ENCODE measurements around the gene GALNT17. TPM values are rescaled to one million over a fixed set of nuclear protein-coding genes. Genes with fewer than 3 reads are reported as not detected.

The GALNT17 gene
- polyA plus RNA-seq, 2 of the 4 experiments (the other 2 are of a cell fraction), result not detected

DNA sequence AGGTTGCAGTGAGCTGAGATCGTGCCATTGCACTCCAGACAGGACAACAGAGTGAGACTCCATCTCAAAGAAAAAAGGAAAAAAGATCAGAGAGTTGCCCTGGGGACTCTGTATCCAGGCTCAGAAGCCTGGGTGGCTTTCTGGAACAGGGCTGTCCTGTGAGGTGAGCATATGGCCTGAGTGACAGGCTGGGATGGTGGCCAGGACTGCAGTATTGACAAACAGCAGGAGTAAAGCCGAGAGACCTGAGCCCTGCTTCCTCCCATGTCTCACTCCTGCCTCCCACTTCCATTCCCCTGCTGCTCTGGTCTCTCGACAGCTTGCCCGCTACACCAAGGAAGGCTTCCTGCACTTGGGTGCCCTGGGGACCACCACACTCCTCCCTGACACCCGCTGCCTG lies 578.5 kb downstream of the GALNT17 start:
- ChIA-PET CTCF (no interaction called here), POLR2A (no interaction called here)
- Histone ChIP-seq H3K4me1 (no peaks in the 10 kb centered on the region), H3K4me3 (no peak overlapping the region), H3K27ac (no peak overlapping the region), H3K9me3 (no peaks in the 10 kb centered on the region), H3K4me2 (no peak overlapping the region)
- 34% methylated on average over 4 of the region's 5 CpGs for WGBS (ENCODE audit: missing lambda C conversion rate)
- no peak for FAIRE-seq
- TF ChIP-seq HOXA7 (CRISPR knock-in tag; IDR thresholded peaks at IDR 0.05) (no peak), EP300 (IDR thresholded peaks at IDR 0.05) (no peak), JUN (IDR thresholded peaks at IDR 0.05) (no peak), ZFP36 (IDR thresholded peaks at IDR 0.05; ENCODE audit: borderline replicate concordance, partially characterized antibody) (no peak), EHMT2 (IDR thresholded peaks at IDR 0.05; ENCODE audit: low read depth) (no peak), PBX3 (IDR thresholded peaks at IDR 0.05) (no peak), MYC (IDR thresholded peaks at IDR 0.05; ENCODE audit: borderline replicate concordance, low read length) (no peak), SMC3 (IDR thresholded peaks at IDR 0.05) (no peak), TFCP2L1 (CRISPR knock-in tag; IDR thresholded peaks at IDR 0.05) (no peak)
- DNase-seq (ENCODE audit: low read depth in 1 of 2, low spot score in 1 of 2), result no peak
- ATAC-seq, result no peak

DNA sequence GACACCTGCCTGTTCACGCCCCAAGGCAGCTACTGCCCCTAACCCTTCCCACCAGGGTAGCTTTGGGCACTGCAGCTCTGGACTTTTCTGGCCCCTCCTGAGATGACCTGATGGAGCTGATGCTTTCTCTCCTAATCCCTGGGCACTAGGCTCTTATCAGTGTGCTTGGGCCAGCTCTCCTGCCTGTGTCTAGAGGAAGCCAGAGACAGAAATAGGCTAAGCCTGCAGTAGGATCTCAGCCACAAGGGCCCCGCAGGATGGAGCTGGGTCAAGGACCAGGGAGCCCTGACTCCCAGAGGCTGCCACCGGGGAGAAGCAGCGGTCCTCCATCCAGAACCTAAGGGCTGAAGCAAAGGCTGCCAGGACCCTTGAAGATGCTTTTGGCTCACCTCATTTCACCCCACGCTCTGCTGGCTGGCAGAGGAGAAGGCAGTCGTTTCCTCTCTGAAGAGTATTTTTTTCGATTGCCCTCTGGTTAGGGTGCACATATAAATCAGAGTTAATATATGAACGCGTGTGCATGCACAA lies 580.8 kb downstream of the GALNT17 start:
- 18% methylated on average over 8 of the region's 9 CpGs for WGBS (ENCODE audit: missing lambda C conversion rate)
- no peak overlapping the region for H3K27ac ChIP-seq
- CTCF ChIA-PET, result interaction anchor here (0.6 to 1.2 kb wide), 3 partner anchors 17 to 23 kb away, joined by 3 to 5 read pairs (median 3); no protein-coding TSS in a partner anchor
- no peak overlapping the region for H3K4me3 ChIP-seq
- no peak for ATAC-seq
- no peak for DNase-seq (ENCODE audit: low read depth in 1 of 2, low spot score in 1 of 2)
- H3K4me1 ChIP-seq, result no peaks in the 10 kb centered on the region
- no peak for TF ChIP-seq HDAC2 (IDR thresholded peaks at IDR 0.05)
- no peak for TF ChIP-seq ELK1 (IDR thresholded peaks at IDR 0.05; ENCODE audit: low read depth, low read length)
- TF ChIP-seq MYC (IDR thresholded peaks at IDR 0.05; ENCODE audit: borderline replicate concordance, low read length), result no peak
- TF ChIP-seq EP300 (IDR thresholded peaks at IDR 0.05), result no peak
- TF ChIP-seq HMGXB4 (CRISPR knock-in tag; IDR thresholded peaks at IDR 0.05; ENCODE audit: borderline replicate concordance), result no peak
- TF ChIP-seq RCOR1 (IDR thresholded peaks at IDR 0.05; ENCODE audit: low read depth, low read length), result no peak
- TF ChIP-seq EHF (CRISPR knock-in tag; IDR thresholded peaks at IDR 0.05), result no peak
- no peak for TF ChIP-seq TP53 (CRISPR knock-in tag; IDR thresholded peaks at IDR 0.05)
- no peak for TF ChIP-seq FOXS1 (CRISPR knock-in tag; IDR thresholded peaks at IDR 0.05)
- no peak for TF ChIP-seq REST (IDR thresholded peaks at IDR 0.05)
- no peak for TF ChIP-seq SREBF2 (IDR thresholded peaks at IDR 0.05)
- TF ChIP-seq HOXB5 (CRISPR knock-in tag; IDR thresholded peaks at IDR 0.05), result no peak
- TF ChIP-seq RAD21 (conservative IDR thresholded peaks at IDR 0.05 in 1 of 2, IDR thresholded peaks at IDR 0.05 in 1 of 2), result no peak
- TF ChIP-seq FOSL2 (IDR thresholded peaks at IDR 0.05), result no peak
- no peak for TF ChIP-seq FOSL2 (CRISPR knock-in tag; IDR thresholded peaks at IDR 0.05)
- TF ChIP-seq EHMT2 (IDR thresholded peaks at IDR 0.05; ENCODE audit: low read depth), result no peak
- POLR2A ChIA-PET, result no interaction called here
- no peak for FAIRE-seq
- H3K9me3 ChIP-seq, result no peaks in the 10 kb centered on the region
- no peak overlapping the region for H3K4me2 ChIP-seq
